IMR-90 (cell line): ENCODE data around the gene MEIS1.
A peak's percentile ranks its signal among the peaks of the same experiment; 100 is the strongest.

Experiments
- NFE2L2 ChIP-seq: fragments of 150-350 bp; IDR thresholded peaks from 2 replicates; pipeline ENCODE4 v1.6.1; 2016; ENCODE audit warnings: low read depth, mild to moderate bottlenecking, low read length
- POLR2A ChIP-seq: IDR thresholded peaks from 2 replicates; pipeline ENCODE4 v1.6.1; 2012; ENCODE audit warnings: mild to moderate bottlenecking, low read depth, low read length
- RCOR1 ChIP-seq: IDR thresholded peaks from 2 replicates; pipeline ENCODE4 v1.6.1; 2012; ENCODE audit warnings: mild to moderate bottlenecking, low read length, improper control_type of control experiment; ENCODE audit not compliant: insufficient replicate concordance
- SMC3 ChIP-seq: fragments of 150-350 bp; IDR thresholded peaks from 2 replicates; pipeline ENCODE4 v1.6.1; 2016; ENCODE audit warnings: low read depth, mild to moderate bottlenecking, antibody characterized with exemption, low read length, moderate library complexity
- TF ChIP-seq, protein P1 (sequence below): conservative IDR thresholded peaks from 2 replicates; pipeline ENCODE4 v1.5.1; 2012; ENCODE audit warnings: mild to moderate bottlenecking, low read depth, low read length, improper control_type of control experiment
- TF ChIP-seq, protein P2 (sequence below): fragments of 150-350 bp; IDR thresholded peaks from 2 replicates; pipeline ENCODE4 v1.6.1; 2016; ENCODE audit warnings: low read depth, mild to moderate bottlenecking, low read length, moderate library complexity, borderline replicate concordance
- TF ChIP-seq, protein P3 (sequence below): fragments of 150-350 bp; IDR thresholded peaks from 2 replicates; pipeline ENCODE4 v1.6.1; 2017; ENCODE audit warnings: mild to moderate bottlenecking, antibody characterized with exemption, low read length, low read depth

DNA sequence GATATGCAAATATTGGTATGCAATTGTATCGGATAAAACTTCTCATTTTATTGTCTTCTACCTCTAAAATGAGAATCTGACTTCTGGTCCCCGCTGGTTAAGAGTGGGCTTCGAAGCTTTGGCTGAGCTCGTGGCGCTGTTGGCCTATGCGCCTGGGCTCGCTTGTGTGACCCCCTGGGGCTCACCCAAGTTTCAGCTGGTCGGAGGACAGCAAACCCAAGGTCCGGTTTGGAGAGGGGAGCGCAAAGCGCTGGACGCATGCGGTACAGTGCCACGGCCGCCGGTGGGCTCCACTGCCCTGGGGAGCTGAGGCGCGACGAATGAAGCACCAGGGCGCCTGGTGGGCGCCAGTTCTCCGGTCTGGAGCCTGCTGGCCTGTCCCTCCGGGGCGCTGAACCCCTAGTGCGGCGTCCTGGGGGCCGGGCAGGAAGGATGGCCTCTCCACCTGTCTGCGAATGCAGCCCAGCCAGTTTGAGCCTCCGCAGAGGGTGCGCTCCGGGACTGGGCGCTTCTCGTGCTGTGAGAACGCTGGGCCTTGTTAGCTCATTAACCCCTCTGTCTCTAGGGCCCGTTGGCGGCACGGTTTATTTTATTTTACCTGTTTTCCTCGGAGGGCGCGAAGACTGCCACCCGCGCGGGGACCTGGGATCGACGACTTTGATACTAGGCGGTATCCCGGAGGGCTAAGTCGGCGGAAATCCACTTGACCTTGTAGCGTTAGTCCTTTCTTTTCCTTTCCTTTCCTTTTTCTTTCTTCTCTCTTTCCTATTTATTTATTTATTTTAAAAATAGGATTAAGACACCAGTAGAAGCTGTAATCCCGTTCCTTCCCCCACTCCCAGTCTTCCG lies 10.4 kb downstream of the MEIS1 start:
- TF ChIP-seq, protein P1, sequence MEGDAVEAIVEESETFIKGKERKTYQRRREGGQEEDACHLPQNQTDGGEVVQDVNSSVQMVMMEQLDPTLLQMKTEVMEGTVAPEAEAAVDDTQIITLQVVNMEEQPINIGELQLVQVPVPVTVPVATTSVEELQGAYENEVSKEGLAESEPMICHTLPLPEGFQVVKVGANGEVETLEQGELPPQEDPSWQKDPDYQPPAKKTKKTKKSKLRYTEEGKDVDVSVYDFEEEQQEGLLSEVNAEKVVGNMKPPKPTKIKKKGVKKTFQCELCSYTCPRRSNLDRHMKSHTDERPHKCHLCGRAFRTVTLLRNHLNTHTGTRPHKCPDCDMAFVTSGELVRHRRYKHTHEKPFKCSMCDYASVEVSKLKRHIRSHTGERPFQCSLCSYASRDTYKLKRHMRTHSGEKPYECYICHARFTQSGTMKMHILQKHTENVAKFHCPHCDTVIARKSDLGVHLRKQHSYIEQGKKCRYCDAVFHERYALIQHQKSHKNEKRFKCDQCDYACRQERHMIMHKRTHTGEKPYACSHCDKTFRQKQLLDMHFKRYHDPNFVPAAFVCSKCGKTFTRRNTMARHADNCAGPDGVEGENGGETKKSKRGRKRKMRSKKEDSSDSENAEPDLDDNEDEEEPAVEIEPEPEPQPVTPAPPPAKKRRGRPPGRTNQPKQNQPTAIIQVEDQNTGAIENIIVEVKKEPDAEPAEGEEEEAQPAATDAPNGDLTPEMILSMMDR: peak; percentile 24; the same call in 1 of the 2 replicates
- TF ChIP-seq POLR2A (no peak; the same call in 1 of the 2 replicates), SMC3 (no peak), RCOR1 (no peak), NFE2L2 (no peak)
- TF ChIP-seq, protein P2, sequence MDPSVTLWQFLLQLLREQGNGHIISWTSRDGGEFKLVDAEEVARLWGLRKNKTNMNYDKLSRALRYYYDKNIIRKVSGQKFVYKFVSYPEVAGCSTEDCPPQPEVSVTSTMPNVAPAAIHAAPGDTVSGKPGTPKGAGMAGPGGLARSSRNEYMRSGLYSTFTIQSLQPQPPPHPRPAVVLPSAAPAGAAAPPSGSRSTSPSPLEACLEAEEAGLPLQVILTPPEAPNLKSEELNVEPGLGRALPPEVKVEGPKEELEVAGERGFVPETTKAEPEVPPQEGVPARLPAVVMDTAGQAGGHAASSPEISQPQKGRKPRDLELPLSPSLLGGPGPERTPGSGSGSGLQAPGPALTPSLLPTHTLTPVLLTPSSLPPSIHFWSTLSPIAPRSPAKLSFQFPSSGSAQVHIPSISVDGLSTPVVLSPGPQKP: no peak
- TF ChIP-seq, protein P3, sequence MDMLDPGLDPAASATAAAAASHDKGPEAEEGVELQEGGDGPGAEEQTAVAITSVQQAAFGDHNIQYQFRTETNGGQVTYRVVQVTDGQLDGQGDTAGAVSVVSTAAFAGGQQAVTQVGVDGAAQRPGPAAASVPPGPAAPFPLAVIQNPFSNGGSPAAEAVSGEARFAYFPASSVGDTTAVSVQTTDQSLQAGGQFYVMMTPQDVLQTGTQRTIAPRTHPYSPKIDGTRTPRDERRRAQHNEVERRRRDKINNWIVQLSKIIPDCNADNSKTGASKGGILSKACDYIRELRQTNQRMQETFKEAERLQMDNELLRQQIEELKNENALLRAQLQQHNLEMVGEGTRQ: no peak
